Adrenal gland (tissue), 5 donors: ENCODE data around the gene MLLT6.

Experiments
- POLR2A ChIP-seq, 2 donors: fragments of 450-650 bp; IDR thresholded peaks; one replicate each; pipeline ENCODE4 v1.6.1; 2017; ENCODE audit warnings: antibody characterized with exemption in 2 of 2, mild to moderate bottlenecking in 2 of 2, moderate library complexity in 1 of 2
- TF ChIP-seq, protein P1 (sequence below), 6 experiments: fragments of 450-650 bp in 4 of 6; fragments of 200-600 bp in 2 of 6; sonication (generic) in 1 of 6; IDR thresholded peaks; 1 replicate in 5 of 6; 2 replicates in 1 of 6; pipeline versions ENCODE4 v1.5.1 to v1.8.0; 2016 to 2021; ENCODE audit warnings: antibody characterized with exemption in 6 of 6, mild to moderate bottlenecking in 2 of 6, moderate library complexity in 1 of 6
- donor health status: DM: no; HTN: no; CAD: no.

DNA sequence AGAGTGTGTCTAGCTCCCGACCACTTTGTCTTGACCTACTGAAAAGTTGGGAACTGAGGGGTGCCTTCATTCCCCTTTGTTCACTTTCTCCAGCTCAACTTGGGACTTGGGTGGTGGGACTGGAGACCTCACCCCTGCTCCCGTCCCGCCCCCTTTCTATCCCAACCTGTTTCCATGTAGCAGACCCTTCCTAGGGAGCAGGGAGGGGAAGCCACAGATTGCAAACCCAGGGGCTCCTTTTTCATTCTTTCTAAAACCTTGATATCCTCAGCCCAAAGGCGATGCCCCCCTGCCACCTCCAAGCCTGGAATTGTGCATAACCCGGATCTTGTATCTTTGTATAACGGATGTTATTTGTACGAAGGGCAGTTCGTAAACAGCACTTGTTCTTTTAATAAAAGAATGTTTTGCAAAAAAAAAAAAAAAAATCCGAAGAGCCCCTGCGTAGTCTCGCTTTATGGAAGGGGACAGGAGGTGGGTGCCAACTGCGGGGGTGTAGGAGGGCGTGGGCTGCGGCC lies 24.4 kb downstream of the MLLT6 start:
- TF ChIP-seq, protein P1, sequence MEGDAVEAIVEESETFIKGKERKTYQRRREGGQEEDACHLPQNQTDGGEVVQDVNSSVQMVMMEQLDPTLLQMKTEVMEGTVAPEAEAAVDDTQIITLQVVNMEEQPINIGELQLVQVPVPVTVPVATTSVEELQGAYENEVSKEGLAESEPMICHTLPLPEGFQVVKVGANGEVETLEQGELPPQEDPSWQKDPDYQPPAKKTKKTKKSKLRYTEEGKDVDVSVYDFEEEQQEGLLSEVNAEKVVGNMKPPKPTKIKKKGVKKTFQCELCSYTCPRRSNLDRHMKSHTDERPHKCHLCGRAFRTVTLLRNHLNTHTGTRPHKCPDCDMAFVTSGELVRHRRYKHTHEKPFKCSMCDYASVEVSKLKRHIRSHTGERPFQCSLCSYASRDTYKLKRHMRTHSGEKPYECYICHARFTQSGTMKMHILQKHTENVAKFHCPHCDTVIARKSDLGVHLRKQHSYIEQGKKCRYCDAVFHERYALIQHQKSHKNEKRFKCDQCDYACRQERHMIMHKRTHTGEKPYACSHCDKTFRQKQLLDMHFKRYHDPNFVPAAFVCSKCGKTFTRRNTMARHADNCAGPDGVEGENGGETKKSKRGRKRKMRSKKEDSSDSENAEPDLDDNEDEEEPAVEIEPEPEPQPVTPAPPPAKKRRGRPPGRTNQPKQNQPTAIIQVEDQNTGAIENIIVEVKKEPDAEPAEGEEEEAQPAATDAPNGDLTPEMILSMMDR (IDR thresholded peaks at IDR 0.05): no peak
- TF ChIP-seq POLR2A (IDR thresholded peaks at IDR 0.05): no peak
